ENCODE data around the gene PSMB5.

DNA sequence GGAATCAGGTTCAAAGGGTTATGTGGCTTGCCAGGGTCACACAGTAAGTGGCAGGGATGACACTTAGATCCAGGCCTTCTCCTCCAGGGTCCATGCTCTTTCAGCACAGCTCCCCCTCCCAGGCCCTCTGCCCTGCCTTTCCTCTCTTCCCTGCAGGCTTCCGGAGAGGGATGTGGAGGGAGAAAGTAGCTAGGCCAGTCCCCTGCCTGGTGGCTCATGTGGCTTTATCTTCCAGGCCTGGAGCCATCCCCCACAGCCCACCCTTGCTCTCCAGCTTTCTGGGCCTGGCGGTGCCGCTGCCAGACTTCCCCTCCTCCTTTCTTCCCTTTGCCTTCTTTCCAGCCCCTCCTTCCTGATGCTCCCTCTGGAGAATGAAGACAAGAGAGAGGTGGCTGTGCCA is 9.1 kb upstream of the PSMB5 start:
- TF ChIP-seq POLR2A (IDR thresholded peaks at IDR 0.05; ENCODE audit: low read depth, low read length) (no peak), SPI1 (IDR thresholded peaks at IDR 0.05; ENCODE audit: low read depth, low read length) (no peak), POLR2AphosphoS5 (IDR thresholded peaks at IDR 0.05; ENCODE audit: low read depth, low read length) (no peak), PAX5 (IDR thresholded peaks at IDR 0.05; ENCODE audit: insufficient read depth, low read length, severe bottlenecking) (no peak)
